Measurements from ENCODE around the gene ARHGAP10.
"Not testable (repeated sequence)": the region's sequence is repeated elsewhere in the genome, so short reads cannot be mapped to it uniquely, and the experiment has no call there.

The ARHGAP10 gene

DNA sequence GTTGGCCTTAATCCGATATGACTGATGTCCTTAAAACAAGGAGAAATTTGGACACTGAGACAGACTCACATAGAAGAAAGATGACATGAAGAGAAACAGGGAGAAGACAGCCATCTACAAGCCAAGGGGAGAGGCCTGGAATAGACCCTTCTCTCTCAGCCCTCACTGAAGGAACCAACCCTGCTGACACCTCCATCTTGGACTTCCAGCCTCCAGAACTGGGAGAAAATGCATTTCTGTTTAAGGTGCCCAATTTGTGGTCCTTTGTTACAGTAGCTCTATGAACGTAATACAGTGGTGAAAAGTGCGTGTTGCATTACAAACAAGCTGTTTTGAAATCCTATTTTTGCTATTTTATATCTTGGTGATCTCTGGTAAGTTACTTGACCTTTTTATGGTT is 343.6 kb downstream of the ARHGAP10 start:
- DNase-seq: no peak
- intact Hi-C loops (cut with DNase I): no loop called here

DNA sequence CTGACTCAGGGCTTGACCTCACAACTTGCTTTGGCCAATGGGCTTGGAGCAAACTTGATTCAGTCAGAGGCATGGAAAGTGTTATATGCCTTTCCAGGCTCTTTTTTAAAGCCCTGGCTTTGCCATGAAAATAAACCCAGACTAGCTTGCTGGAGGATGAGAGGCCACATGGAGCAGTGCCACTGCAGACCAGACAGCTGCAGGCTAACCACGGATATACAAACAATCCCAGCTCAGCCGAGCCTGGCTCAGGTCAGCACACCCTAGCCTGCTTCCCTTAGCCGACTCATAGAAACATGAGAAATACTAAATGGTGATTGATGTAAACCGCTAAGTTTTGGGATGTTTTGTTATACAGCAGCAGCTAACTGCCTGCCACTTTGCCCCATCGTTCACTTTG is 345.1 kb downstream of the ARHGAP10 start:
- intact Hi-C loops (cut with DNase I): no loop called here
- no peak for DNase-seq

DNA sequence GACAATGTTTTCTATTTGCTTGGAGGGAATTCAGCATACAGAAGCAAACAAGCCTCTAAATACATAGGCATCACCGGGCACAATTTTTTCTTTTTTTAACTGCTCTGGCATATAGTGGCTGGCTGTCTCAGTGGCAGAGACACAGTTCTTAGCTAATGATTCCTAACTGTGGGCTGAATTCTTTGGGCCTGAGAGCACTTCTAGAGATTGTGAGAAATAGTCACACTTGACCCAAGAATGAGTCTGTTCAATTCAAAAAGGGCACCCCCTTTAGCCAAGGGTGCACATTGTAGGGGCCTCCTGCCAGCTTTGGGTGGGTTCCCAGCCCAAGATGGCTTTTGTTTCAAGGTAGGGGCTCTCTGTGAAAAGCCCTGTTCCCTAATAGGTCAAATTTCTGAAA is 345.7 kb downstream of the ARHGAP10 start:
- intact Hi-C loops (cut with DNase I): no loop called here
- no peak for DNase-seq

DNA sequence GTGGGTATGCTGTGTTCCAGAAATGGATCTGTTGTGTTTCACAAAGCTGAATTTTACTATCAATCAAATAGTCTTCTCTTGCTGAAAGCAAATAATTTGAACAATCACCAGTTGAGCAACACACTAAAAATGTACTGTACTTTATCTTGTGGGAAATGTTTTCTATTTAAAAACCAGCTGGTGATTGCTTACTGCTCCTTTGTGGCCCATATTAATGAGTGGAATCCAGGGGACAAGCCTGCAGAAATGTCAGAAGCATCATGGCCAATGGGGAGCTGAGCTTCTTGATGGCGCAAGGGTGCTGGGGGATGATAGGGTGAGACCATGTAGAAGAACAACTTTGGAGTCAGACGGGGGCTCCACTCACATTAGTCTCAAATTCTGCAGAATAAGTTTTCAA is 346.2 kb downstream of the ARHGAP10 start:
- no peak for DNase-seq
- intact Hi-C loops (cut with DNase I): no loop called here

DNA sequence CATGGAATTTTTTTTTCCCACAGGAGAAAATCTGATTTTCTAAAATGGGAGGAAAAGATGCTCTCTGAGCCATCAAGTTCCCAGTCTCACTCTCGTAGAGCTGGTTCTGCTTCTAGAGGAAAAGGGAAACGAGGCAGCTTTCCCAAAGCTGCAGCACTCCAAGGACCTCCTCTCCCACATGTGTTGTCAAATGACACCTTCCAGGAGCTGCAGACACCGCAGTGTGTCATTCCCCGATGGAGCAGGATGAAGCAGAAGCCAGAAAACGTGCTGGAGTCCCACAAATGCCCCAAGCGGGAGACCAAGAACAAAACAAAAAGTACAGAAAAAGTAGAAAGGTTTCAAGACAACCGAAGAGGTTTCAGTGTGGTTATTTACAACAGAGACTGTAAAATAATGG is 348.1 kb downstream of the ARHGAP10 start:
- peak in 2 of 10 donors; percentile 51 to 84 for DNase-seq
- intact Hi-C loops (cut with DNase I): no loop called here

DNA sequence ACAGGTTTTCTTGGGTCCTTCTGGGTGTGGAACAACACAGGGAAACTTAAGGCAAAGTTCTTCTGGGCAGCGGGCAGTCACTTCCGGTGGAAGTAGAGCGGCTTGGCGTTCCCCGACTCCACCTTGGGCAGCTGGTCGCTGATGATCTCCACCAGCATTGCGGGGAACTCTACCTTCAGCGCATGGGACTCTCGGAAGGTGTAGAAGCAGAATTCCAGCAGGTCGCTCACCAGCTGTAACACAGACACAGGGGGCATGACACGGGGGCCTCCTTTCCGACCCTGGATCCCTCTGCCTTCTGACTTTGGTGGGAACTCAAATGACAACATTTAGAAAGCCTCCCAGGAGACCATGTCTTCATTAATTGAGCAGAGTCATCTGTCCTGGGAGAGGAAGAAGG is 349.4 kb downstream of the ARHGAP10 start:
- peak in 1 of 10 donors; percentile 52 for DNase-seq
- intact Hi-C loops (cut with DNase I): no loop called here

DNA sequence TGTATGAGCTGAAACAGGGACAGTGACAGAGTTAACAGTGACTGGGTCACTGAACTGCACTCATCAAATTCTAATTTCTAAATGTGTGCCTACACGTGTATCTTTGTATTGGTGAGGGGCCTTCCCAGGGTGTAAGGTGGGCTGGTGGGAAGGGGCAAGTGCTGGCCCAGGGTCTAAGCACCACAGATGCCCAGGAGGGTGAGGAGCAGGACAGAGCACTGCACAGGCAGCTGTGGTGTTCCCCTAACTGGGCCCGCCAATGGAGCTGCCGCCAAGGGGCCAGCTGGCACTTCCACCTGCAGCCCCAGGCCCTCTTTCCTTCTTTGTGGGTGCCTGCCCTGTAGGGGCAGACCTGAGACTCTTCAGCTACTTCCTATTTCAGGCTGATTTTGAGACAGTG is 349.9 kb downstream of the ARHGAP10 start:
- intact Hi-C loops (cut with DNase I): no loop called here
- peak in 1 of 10 donors; percentile 75 for DNase-seq

DNA sequence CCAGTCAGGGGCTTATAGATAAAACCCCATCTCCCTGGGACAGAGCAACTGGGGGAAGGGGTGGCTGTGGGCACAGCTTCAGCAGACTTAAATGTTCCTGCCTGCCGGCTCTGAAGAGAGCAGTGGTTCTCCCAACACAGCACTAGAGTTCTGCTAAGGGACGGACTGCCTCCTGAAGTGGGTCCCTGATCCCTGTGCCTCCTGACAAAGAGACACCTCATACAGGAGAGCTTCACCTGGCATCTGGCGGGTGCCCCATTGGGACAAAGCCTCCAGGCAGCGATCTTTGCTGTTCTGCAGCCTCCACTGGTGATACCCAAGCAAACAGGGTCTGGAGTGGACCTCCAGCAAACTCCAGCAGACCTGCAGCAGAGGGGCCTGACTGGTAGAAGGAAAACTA is 351.2 kb downstream of the ARHGAP10 start:
- DNase-seq; intact Hi-C loops (cut with DNase I): not testable (repeated sequence)

DNA sequence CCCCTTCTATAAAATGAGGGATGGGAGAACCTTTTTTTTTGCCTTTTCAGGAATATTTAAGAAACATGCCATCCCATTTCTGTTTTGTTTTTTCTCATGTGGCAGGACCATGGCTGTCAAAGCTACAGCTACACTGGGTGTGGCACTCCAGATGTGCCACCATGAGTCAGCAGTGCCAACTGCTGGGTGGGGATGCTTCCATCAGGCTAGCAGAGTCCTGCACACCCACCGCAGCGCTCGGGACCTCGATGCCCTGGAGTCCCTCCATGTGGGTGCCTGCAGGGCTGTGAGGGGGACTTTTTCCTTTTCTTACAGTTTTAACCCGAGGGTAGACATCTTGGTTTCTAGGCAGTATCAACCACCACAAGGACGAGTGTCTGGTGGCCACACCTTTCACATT is 357.7 kb downstream of the ARHGAP10 start:
- intact Hi-C loops (cut with DNase I): no loop called here
- peak in 1 of 10 donors; percentile 67 for DNase-seq

DNA sequence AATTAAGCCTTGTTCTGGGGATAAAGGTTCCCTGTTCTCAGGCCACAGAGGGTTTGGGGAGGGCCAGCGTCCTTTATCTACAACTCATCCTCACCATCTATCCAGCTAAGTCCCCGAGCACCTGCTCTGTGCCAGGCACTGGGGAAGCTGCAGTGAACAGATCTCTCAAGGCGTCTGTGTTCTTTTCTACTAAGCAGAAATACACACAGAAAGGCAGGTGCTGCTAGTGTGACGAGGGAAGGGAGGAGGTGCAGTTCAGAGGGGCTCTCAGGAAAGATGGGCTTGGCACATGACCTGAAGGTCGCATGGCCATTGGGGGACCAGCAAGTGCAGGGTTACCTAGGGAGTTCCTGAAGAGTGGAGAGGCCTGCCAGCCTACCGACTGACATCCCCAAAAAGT is 358.1 kb downstream of the ARHGAP10 start:
- intact Hi-C loops (cut with DNase I): no loop called here
- DNase-seq: peak in 1 of 10 donors; percentile 41

DNA sequence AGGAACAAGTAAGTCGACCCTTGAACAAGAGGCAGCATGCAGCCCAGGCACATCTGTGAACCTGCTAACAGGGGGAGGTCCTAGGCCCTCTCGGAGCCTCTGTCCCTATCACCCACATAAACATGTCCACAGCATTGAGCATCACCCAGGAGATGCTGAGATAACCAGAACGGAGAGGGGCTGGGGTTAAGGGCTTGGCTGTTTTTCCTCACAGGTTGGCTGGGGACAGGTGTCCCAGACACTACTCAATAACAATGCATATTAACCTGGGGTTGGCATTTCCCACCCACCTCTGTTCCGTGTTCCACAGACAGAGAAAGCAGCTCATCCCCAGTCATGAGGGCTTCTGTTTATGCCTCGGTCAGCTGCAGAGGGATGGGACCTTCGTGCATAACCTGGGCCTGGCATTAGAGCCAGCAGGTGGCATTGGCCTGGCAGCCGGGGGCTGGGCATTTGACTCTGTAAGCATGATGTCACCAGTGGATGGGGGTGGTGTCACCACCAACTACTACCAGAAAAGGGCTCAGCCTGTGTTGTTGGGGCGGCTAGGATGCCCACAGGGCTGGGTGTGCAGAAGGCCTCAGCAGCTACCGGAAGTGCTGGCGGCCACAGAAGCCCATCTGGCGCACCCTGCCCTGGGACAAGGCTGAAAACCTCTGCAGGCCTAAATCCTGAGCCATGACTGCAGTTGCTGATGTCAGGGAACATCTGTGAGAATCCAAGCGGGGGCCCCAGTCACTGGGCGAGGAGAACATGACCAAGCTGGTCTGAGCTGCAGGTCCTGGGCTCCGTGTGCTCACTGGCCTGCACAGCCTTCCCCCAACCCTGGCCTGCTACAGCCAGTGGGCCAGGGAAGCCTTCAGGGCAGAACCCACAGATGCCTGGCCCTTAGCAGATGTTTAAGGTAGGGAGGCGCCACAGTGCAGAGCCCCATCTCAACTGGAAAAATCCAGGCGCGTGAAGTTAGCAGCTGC is 358.9 kb downstream of the ARHGAP10 start:
- DNase-seq: peak in 1 of 10 donors; percentile 79
- intact Hi-C loops (cut with DNase I): no loop called here

DNA sequence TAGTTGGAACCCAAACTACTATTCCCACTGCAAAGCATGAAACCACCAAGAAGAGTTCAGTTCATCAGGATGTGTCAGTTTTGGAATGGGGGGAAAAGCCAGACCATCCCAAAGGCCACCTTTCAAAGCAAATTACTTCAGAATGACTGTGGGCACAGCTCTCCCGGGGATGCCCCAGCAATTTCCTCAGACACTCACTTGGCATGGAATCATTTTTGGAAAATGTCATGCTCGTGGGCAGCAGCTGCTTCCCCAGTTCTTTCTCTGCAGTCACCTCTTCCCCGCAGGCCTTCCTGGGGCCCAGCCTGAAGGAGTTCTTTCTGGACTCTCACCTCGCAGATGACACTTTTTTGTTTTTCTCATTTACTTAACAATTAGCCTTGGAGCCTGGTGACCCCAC is 360.0 kb downstream of the ARHGAP10 start:
- DNase-seq: no peak
- intact Hi-C loops (cut with DNase I): no loop called here

DNA sequence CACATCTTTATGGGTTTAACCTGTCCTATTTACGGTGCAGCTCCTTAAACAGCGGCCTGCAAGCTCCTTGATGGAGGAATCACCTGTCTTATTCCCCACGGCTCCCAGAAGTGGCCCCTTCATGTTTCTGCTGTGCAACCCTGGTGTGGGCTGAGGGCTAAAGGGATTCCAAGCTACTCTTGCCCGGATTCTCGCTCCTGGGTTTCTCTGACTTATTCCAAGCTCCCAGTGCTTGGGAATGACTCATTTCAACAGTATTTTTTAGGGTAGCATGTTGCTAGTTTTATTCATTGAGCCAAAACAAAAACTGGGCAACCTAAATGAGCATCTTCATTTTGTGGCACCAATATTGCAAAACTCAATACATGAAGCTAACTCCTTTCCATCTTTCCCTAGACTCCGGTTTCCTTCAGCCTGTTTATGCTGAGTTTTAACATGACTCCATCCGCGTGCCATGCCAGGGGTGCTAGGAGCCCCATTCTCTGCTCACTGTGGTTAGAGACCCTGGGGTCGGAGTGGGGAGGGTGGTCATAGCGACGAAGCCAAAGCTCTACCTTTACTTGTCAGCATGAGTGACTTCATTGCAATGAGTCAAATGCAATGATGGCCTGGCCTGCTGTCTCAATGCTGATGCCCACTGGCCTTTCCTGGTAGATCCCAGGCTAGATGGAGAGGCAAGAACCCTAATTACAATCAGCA is 360.6 kb downstream of the ARHGAP10 start:
- no peak for DNase-seq
- intact Hi-C loops (cut with DNase I): no loop called here

DNA sequence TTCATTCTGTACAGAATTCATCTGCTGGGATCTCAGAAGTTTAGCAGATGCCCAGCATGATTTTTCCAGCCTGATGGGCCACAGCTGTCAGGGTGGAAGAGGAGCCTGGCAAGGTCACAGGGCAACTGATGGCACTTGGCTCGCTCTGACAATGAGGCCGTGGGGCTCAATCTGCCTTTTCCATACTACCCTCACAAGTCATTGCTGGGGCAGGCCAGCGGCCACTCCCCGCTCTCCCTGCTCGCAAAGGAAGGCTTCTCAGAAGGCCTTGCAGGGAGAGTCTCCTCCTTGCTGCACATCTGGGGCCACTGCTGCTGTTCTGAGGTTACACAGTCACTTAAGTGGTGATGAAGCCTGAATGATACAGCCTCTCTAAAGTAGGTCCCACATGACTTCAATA is 361.2 kb downstream of the ARHGAP10 start:
- intact Hi-C loops (cut with DNase I): no loop called here
- DNase-seq: no peak

DNA sequence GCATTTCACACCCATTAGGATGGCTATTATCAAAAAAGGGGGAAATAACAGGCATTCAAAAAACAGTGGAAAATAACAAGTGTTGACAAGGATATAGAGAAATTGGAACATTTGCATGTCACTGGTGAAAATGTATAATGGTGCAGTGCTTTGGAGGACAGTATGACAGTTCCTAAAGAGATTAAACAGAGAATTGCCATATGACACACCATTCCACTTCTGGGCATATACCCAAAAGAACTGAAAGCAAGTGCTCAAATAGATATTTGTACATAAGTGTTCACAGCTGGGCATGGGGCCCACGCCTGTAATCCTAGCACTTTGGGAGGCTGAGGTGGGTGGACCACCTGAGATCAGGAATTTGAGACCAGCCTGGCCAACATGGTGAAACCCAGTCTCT is 362.3 kb downstream of the ARHGAP10 start:
- intact Hi-C loops (cut with DNase I): no loop called here
- DNase-seq: no peak

DNA sequence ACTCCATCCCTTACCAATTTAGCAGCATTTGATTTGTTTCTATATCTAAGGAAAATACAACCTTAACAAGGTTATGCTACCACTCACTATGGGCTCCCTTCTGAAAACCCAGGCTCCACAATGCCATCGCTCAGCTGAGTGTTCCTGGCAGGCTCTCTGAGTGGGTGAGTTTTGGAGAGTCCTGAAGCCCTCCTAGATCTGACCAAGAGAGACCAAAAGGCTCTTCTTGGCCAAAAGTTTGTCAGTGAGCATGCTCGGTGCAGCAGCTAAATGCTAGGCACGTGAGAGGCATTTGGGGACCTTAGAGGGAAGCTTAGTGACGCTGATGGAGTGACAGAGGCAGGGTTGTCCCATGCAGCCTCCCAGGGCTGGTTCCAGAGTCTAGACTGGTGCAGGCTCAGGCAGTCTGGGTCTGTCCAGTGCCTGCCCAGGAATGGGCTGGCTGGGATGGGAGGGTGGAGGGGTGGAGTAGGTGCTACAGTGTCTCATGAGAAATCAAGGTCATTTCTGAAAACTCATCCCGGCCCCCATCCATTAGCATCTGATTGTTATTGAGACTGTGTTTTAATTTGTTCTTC is 363.5 kb downstream of the ARHGAP10 start:
- intact Hi-C loops (cut with DNase I): no loop called here
- DNase-seq: no peak

DNA sequence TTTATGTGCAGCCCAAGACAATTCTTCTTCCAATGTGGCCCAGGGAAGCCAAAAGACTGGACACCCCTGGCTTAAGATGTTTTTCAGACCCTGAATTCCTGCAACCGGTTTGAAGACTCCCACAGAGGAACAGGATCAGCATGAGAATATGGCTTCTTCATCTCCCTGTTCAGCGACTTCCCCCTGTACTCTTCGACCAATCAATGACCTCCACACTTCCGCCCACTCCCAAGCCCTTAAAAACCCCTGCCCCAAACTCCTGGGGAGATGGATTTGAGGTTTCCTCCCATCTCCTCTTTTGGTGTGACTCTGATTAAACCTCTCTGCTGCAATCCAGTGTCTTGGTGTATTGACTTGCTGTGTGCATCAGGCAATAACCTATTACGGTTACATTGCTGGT is 365.9 kb downstream of the ARHGAP10 start:
- intact Hi-C loops (cut with DNase I): no loop called here

DNA sequence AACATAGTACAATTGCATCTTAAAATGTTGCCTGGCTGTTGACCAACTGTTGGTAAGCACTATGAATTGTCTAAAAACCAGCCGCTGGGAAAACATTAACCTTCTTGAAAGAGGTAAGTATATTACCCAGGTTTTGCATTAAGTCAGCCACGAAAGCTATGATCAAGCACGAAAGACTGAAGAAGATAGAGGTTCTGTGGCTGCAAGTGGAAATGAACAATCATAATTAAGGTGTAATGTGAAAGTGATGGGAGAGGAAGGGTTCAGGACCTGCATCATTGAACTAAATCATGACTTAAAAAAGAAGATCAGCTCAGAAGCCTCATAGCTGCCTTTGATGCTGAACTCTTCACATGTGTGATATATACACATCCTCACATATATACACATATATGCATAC is 369.3 kb downstream of the ARHGAP10 start:
- intact Hi-C loops (cut with DNase I): no loop called here
- DNase-seq: no peak

More for the DNA sequence above, 365.9 kb downstream of the ARHGAP10 start:
- no peak for DNase-seq

DNA sequence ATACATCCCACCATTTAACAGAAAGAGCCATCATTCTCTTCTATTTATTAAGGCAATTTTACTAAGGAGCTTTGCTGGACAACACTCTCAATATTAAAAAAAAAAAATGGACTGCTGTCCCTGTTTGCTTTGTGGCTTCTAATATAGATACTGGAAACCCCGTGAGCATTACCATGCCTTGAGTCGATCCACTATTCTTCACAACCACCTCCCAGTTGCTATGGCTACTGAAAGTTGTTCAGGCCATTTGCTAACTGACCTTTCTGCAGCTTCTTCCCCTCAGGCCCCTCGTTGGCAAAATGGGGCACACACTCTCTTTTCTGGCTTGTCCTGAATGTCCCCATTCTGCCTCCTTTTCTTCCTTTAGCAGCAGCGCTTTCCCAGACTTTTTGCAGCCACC is 369.9 kb downstream of the ARHGAP10 start:
- DNase-seq: no peak
- intact Hi-C loops (cut with DNase I): no loop called here

DNA sequence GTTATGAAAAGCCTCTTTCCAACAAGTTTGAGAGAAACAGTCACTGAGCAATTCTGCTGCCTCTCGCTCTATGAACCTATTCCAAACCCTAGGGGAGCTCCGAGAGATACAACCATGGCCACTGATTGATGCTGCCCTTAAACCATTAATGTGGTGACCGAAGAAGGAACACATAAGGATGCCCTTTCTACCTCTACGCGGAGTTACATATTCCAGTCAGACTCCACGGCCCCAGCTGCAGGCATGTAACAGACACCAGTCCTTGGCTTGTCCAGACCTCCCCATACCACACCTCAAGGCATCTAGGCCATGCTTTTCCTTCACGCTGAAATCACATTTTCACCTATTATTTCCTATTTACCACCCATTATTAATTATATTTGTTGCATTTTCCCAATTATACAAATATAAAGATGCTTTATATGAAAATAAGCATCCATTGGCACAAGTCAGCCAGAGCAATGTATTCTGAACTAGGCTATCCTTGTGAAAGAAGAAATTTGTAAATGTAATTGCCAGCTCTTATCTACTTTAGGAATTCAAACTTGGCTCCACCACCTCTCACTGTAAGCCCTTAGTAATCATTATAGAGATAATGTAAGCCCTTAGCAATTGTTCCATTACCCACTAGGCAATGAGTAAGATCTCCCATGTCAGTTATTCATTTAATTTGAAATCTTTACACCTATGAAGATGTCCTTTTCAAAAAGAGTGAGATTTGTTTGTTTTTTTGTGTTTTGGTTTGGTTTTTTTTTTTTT is 371.9 kb downstream of the ARHGAP10 start:
- intact Hi-C loops (cut with DNase I): no loop called here

DNA sequence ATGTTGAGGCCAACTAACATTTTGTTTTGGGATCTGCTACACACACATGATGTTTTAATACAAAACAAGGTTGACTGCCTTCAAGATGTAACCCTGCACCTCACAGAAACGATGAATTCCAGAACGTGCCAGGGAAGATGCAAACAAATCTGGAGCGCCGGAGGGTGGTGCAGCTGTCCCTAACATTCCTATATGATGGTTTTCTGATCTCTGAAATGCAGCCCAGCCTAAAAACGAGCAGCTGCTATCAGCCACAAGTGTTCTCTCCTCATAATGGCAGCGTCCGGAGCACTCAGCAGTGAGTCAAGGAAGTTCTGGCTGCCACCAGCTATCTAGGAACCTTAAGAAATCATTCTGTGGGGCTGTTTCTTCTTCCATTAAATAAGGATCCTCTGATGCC is 376.9 kb downstream of the ARHGAP10 start:
- DNase-seq: no peak
- intact Hi-C loops (cut with DNase I): no loop called here

More for the DNA sequence above, 371.9 kb downstream of the ARHGAP10 start:
- no peak for DNase-seq

All from posterior cingulate gyrus (tissue), 11 donors.